HL-60 (cell line): ENCODE measurements around the gene PCGF6.

ENCODE experiments used
- CTCF ChIP-seq: IDR thresholded peaks from one replicate; pipeline ENCODE4 v1.5.1; 2011; ENCODE audit warnings: low read length, control low read depth, inconsistent platforms; ENCODE audit not compliant: insufficient read depth
- GABPA ChIP-seq: IDR thresholded peaks from 2 replicates; pipeline ENCODE4 v1.6.1; 2012; ENCODE audit warnings: low read depth
- POLR2AphosphoS5 ChIP-seq: IDR thresholded peaks from 2 replicates; pipeline ENCODE4 v1.6.1; 2012; ENCODE audit warnings: low read depth
- REST ChIP-seq: IDR thresholded peaks from 2 replicates; pipeline ENCODE4 v1.6.1; 2012; ENCODE audit warnings: low read depth; ENCODE audit not compliant: insufficient replicate concordance
- SPI1 ChIP-seq: IDR thresholded peaks from 2 replicates; pipeline ENCODE4 v1.6.1; 2012; ENCODE audit warnings: low read depth, mild to moderate bottlenecking, borderline replicate concordance

GRCh38 chr10:103353281-103353680, 2.3 kb upstream of the PCGF6 start:
- TF ChIP-seq CTCF, result no peak
- no peak for TF ChIP-seq POLR2AphosphoS5
- no peak for TF ChIP-seq SPI1
- no peak for TF ChIP-seq REST
- no peak for TF ChIP-seq GABPA
